GM23338 (cell line): Measurements from ENCODE around the gene CTNS.

Experiments used
- CREB1 ChIP-seq: fragments of 250-450 bp; sonication (Bioruptor Pico); IDR thresholded peaks from 2 replicates; pipeline ENCODE4 v1.5.0; 2020; ENCODE audit warnings: low read depth, mild to moderate bottlenecking, moderate library complexity
- EZH2 ChIP-seq: fragments of 200-600 bp; sonication (generic); IDR thresholded peaks from one replicate; pipeline ENCODE4 v1.8.0; 2017; ENCODE audit warnings: antibody characterized with exemption, mild to moderate bottlenecking, low read depth; ENCODE audit not compliant: unreplicated experiment
- EZH2phosphoT487 ChIP-seq: fragments of 200-600 bp; sonication (generic); IDR thresholded peaks from one replicate; pipeline ENCODE4 v1.8.1; 2018; ENCODE audit warnings: antibody characterized with exemption; ENCODE audit not compliant: unreplicated experiment
- JUNB ChIP-seq: IDR thresholded peaks from one replicate; pipeline ENCODE4 v1.6.1; 2016; ENCODE audit warnings: antibody characterized with exemption; ENCODE audit not compliant: unreplicated experiment
- POLR2AphosphoS5 ChIP-seq: IDR thresholded peaks from 2 replicates; pipeline ENCODE4 v1.6.1; 2016; ENCODE audit warnings: antibody characterized with exemption, low read depth
- STAT1 ChIP-seq: IDR thresholded peaks from one replicate; pipeline ENCODE4 v1.6.1; 2016; ENCODE audit warnings: antibody characterized with exemption; ENCODE audit not compliant: unreplicated experiment
- ZNF114 ChIP-seq: fragments of 250-450 bp; sonication (Bioruptor Pico); IDR thresholded peaks from 2 replicates; pipeline ENCODE4 v1.5.0; 2020; ENCODE audit warnings: mild to moderate bottlenecking, moderate library complexity
- ZNF331 ChIP-seq: fragments of 250-450 bp; sonication (Bioruptor Pico); IDR thresholded peaks from 2 replicates; pipeline ENCODE4 v1.5.0; 2020; ENCODE audit warnings: low read depth, mild to moderate bottlenecking, moderate library complexity
- TF ChIP-seq, protein P1 (sequence below), 2 experiments: fragments of 200-600 bp in 1 of 2; sonication (generic) in 1 of 2; conservative IDR thresholded peaks; 2 replicates each; pipeline versions ENCODE4 v1.5.1 to v1.6.1; 2016 to 2017; ENCODE audit warnings: antibody characterized with exemption in 2 of 2, low read depth in 2 of 2, mild to moderate bottlenecking in 2 of 2, moderate library complexity in 1 of 2
- TF ChIP-seq, protein P2 (sequence below): IDR thresholded peaks from one replicate; pipeline ENCODE4 v1.6.1; 2018; ENCODE audit warnings: antibody characterized with exemption; ENCODE audit not compliant: unreplicated experiment
- TF ChIP-seq, protein P3 (sequence below): IDR thresholded peaks from 2 replicates; pipeline ENCODE4 v1.6.1; 2016; ENCODE audit warnings: antibody characterized with exemption

DNA sequence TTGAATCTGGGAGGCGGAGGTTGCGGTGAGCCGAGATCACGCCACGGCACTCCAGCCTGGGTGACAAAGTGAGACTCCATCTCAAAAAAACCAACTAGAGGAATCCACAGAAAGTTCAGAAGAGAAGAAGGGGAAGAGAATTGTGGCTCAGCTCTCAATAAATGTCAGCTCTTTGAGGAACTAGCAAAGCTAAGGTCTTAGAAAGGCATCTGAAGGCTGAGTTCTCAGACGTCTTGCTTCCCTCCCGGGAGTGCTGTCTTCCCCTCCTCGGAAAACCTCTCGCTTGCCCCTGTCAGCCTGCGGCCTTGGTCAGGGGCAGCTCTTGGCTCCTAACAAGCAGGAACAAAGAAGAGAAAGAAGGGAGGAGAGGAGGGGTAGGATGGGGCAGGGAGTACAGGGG lies 5.8 kb upstream of the CTNS start:
- TF ChIP-seq, protein P1, sequence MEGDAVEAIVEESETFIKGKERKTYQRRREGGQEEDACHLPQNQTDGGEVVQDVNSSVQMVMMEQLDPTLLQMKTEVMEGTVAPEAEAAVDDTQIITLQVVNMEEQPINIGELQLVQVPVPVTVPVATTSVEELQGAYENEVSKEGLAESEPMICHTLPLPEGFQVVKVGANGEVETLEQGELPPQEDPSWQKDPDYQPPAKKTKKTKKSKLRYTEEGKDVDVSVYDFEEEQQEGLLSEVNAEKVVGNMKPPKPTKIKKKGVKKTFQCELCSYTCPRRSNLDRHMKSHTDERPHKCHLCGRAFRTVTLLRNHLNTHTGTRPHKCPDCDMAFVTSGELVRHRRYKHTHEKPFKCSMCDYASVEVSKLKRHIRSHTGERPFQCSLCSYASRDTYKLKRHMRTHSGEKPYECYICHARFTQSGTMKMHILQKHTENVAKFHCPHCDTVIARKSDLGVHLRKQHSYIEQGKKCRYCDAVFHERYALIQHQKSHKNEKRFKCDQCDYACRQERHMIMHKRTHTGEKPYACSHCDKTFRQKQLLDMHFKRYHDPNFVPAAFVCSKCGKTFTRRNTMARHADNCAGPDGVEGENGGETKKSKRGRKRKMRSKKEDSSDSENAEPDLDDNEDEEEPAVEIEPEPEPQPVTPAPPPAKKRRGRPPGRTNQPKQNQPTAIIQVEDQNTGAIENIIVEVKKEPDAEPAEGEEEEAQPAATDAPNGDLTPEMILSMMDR (conservative IDR thresholded peaks at IDR 0.05; ENCODE audit: low read depth in 2 of 2) = no peak
- no peak for TF ChIP-seq EZH2
- no peak for TF ChIP-seq POLR2AphosphoS5
- no peak for TF ChIP-seq EZH2phosphoT487
- TF ChIP-seq, protein P2, sequence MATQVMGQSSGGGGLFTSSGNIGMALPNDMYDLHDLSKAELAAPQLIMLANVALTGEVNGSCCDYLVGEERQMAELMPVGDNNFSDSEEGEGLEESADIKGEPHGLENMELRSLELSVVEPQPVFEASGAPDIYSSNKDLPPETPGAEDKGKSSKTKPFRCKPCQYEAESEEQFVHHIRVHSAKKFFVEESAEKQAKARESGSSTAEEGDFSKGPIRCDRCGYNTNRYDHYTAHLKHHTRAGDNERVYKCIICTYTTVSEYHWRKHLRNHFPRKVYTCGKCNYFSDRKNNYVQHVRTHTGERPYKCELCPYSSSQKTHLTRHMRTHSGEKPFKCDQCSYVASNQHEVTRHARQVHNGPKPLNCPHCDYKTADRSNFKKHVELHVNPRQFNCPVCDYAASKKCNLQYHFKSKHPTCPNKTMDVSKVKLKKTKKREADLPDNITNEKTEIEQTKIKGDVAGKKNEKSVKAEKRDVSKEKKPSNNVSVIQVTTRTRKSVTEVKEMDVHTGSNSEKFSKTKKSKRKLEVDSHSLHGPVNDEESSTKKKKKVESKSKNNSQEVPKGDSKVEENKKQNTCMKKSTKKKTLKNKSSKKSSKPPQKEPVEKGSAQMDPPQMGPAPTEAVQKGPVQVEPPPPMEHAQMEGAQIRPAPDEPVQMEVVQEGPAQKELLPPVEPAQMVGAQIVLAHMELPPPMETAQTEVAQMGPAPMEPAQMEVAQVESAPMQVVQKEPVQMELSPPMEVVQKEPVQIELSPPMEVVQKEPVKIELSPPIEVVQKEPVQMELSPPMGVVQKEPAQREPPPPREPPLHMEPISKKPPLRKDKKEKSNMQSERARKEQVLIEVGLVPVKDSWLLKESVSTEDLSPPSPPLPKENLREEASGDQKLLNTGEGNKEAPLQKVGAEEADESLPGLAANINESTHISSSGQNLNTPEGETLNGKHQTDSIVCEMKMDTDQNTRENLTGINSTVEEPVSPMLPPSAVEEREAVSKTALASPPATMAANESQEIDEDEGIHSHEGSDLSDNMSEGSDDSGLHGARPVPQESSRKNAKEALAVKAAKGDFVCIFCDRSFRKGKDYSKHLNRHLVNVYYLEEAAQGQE = no peak
- TF ChIP-seq, protein P3, sequence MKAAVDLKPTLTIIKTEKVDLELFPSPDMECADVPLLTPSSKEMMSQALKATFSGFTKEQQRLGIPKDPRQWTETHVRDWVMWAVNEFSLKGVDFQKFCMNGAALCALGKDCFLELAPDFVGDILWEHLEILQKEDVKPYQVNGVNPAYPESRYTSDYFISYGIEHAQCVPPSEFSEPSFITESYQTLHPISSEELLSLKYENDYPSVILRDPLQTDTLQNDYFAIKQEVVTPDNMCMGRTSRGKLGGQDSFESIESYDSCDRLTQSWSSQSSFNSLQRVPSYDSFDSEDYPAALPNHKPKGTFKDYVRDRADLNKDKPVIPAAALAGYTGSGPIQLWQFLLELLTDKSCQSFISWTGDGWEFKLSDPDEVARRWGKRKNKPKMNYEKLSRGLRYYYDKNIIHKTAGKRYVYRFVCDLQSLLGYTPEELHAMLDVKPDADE = no peak
- TF ChIP-seq ZNF114 (CRISPR knock-in tag) = no peak
- TF ChIP-seq CREB1 = no peak
- no peak for TF ChIP-seq STAT1
- no peak for TF ChIP-seq ZNF331 (CRISPR knock-in tag)
- no peak for TF ChIP-seq JUNB
